Upper lobe of left lung (tissue), 6 donors: ENCODE measurements around the gene AATF. TPM values are rescaled to one million over a fixed set of nuclear protein-coding genes. Genes with fewer than 3 reads are reported as not detected.
A peak's percentile ranks its signal among the peaks of the same experiment; 100 is the strongest.

Experiments used
- ATAC-seq, 2 donors: fragments of 200-7000 bp; cut with Tn5 transposase; one replicate each; pipeline ENCODE4 v1.9.1; 2022; ENCODE audit warnings: mild to moderate bottlenecking in 2 of 2, moderate library complexity in 2 of 2; ENCODE audit not compliant: low FRiP score in 2 of 2
- DNase-seq, 2 donors: peaks; one replicate each; pipeline ENCODE4 v3.0.0-alpha.2; 2019 to 2020
- H3K27ac ChIP-seq, 4 donors: fragments of 200-600 bp; sonication (generic); one replicate each; pipeline ENCODE4 v1.5.1; 2016 to 2019
- H3K27me3 ChIP-seq, 4 donors: fragments of 200-600 bp; sonication (generic); one replicate each; pipeline ENCODE4 v1.5.1; 2017 to 2019
- H3K36me3 ChIP-seq, 4 donors: fragments of 200-600 bp; sonication (generic); one replicate each; pipeline ENCODE4 v1.5.1; 2016 to 2019
- H3K4me1 ChIP-seq, 4 donors: fragments of 200-600 bp; sonication (generic); one replicate each; pipeline ENCODE4 v1.5.1; 2018 to 2019
- H3K4me3 ChIP-seq, 4 donors: fragments of 200-600 bp; sonication (generic); one replicate each; pipeline ENCODE4 v1.5.1; 2017 to 2019; ENCODE audit warnings: mild to moderate bottlenecking in 2 of 4, moderate library complexity in 1 of 4
- H3K9me3 ChIP-seq, 4 donors: fragments of 200-600 bp; sonication (generic); one replicate each; pipeline ENCODE4 v1.5.1; 2018 to 2019
- EP300 ChIP-seq, 4 donors: sonication (generic); formaldehyde crosslinking; IDR thresholded peaks; one replicate each; pipeline ENCODE4 v1.5.1; 2017; ENCODE audit warnings: antibody characterized with exemption in 4 of 4, control low read depth in 2 of 4
- POLR2A ChIP-seq, 4 donors: fragments of 450-650 bp; IDR thresholded peaks; one replicate each; pipeline ENCODE4 v1.5.1; 2016 to 2017; ENCODE audit warnings: antibody characterized with exemption in 4 of 4, mild to moderate bottlenecking in 2 of 4
- POLR2AphosphoS5 ChIP-seq, 2 donors: sonication (generic); formaldehyde crosslinking; IDR thresholded peaks; one replicate each; pipeline ENCODE4 v1.5.1; 2017; ENCODE audit warnings: antibody characterized with exemption in 2 of 2
- WGBS, 2 donors: methylation state at CpG; one replicate each; pipeline ENCODE4 v1.1.5; 2017 to 2018; 5-methylcytosine and 5-hydroxymethylcytosine counted together
- total RNA-seq, 6 donors: library from RNA; depleted of rRNA in 4 of 6; stranded (reverse); fragments of >200 nt in 4 of 6; gene quantifications; one replicate each; pipeline versions ENCODE4 v1.1.0 to v1.2.1, GENCODE V29; 2016 to 2021
- TF ChIP-seq, protein P1 (sequence below), 6 experiments: fragments of 450-650 bp in 4 of 6; fragments of 200-600 bp in 2 of 6; sonication (generic) in 2 of 6; IDR thresholded peaks; one replicate each; pipeline ENCODE4 v1.5.1; 2016 to 2019; ENCODE audit warnings: antibody characterized with exemption in 6 of 6
- donor health status: DM: no; HTN: no; CAD: no; lungs with moderate emphysema.
- donor health status: DM: no; HTN: yes; CAD: no; lungs with severe emphysema.

AATF gene
- total RNA-seq, 6 donors from 2014 or later = 30.7 to 45.4 (median 37.3) TPM

DNA sequence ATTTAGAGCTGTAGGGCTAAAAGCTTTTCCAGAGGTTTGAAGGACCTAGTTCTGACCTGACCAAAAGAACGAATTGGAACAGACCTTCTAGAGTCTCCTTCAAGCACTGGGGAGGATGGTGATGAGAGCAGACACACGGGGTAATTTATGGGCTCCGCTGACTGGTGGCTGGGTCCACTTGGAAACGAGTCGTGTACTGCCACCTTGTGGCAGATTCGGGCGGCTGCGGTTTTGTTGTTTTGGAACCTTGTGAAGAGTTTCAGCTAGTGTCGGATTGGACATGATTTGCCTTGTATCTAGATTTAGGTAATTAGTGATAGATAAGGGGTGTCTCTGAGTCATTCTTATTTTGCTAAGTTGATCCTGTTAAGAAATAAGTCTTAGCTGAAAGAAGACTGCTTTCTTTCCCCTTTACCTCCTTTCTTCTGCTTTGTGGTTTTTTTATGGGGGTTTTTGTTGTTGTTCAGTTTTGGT is 98.9 kb downstream of the AATF start:
- DNase-seq (peak in 1 of 2 donors; percentile 69), ATAC-seq (peak in 1 of 2 donors; percentile 84)
- Histone ChIP-seq H3K27me3 (no peaks in the 10 kb centered on the region), H3K36me3 (peaks cover 0 to 40% (median 14%) of the 10 kb centered on the region in 4 donors), H3K27ac (no peak overlapping the region), H3K4me1 (no peaks in the 10 kb centered on the region), H3K9me3 (no peaks in the 10 kb centered on the region), H3K4me3 (no peak overlapping the region)
- 8% methylated on average over 9 of the region's 9 CpGs for WGBS, 2 donors
- no peak for TF ChIP-seq POLR2AphosphoS5 (IDR thresholded peaks at IDR 0.05)
- TF ChIP-seq, protein P1, sequence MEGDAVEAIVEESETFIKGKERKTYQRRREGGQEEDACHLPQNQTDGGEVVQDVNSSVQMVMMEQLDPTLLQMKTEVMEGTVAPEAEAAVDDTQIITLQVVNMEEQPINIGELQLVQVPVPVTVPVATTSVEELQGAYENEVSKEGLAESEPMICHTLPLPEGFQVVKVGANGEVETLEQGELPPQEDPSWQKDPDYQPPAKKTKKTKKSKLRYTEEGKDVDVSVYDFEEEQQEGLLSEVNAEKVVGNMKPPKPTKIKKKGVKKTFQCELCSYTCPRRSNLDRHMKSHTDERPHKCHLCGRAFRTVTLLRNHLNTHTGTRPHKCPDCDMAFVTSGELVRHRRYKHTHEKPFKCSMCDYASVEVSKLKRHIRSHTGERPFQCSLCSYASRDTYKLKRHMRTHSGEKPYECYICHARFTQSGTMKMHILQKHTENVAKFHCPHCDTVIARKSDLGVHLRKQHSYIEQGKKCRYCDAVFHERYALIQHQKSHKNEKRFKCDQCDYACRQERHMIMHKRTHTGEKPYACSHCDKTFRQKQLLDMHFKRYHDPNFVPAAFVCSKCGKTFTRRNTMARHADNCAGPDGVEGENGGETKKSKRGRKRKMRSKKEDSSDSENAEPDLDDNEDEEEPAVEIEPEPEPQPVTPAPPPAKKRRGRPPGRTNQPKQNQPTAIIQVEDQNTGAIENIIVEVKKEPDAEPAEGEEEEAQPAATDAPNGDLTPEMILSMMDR (IDR thresholded peaks at IDR 0.05) = peak; percentile 55 to 81 (median 73)
- TF ChIP-seq EP300 (IDR thresholded peaks at IDR 0.05) = no peak
- TF ChIP-seq POLR2A (IDR thresholded peaks at IDR 0.05) = no peak

DNA sequence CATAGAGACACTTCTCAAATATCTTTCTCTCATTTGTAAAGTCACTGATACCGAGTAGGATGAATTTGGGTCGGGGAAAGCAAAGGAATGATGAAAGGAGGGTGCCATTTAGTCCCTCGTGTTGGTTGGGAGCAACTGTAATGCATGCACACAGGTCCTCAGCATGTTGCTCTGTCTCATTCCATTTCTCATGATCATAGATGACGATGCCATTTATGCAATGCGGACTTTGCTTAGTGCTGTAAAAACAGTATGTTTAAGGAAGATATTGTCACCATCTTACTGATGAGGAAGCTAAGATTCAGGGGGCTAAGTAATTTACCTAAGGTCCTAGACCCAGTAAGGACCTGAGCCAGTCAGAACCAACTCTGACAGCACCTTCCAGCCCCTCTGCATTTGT is 100.1 kb downstream of the AATF start:
- Histone ChIP-seq H3K4me3 (no peak overlapping the region), H3K9me3 (no peaks in the 10 kb centered on the region), H3K27ac (no peak overlapping the region), H3K27me3 (no peaks in the 10 kb centered on the region), H3K4me1 (no peaks in the 10 kb centered on the region), H3K36me3 (peaks cover 0 to 36% (median 14%) of the 10 kb centered on the region in 4 donors)
- TF ChIP-seq, protein P1 (IDR thresholded peaks at IDR 0.05) = no peak
- TF ChIP-seq POLR2A (IDR thresholded peaks at IDR 0.05) (no peak), EP300 (IDR thresholded peaks at IDR 0.05) (no peak), POLR2AphosphoS5 (IDR thresholded peaks at IDR 0.05) (no peak)
- no peak for ATAC-seq
- 92 to 93% methylated on average over 5 of the region's 5 CpGs for WGBS, 2 donors
- DNase-seq = no peak

DNA sequence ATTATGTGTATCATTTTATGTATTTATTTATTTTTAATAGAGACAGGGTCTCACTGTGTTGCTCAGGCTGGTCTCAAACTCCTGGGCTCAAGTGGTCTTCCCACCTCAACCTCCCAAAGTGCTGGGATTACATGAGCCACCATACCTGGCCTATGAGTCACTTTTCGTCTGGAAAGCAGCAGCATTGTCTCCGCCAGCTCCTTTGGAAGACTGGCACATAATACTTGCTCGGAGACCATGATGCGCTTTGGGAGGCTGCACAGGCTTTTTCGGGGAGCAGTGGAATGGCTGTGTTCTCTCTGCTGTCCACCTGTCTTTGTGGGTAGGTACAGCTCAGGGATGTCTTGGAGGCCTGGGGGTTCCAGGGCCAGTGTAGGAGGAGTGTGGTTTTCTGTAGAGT is 102.2 kb downstream of the AATF start:
- peaks cover 0 to 33% (median 15%) of the 10 kb centered on the region in 4 donors for H3K36me3 ChIP-seq
- H3K4me1 ChIP-seq = no peaks in the 10 kb centered on the region
- no peaks in the 10 kb centered on the region for H3K27me3 ChIP-seq
- no peak overlapping the region for H3K4me3 ChIP-seq
- DNase-seq = no peak
- no peak for ATAC-seq
- TF ChIP-seq POLR2A (IDR thresholded peaks at IDR 0.05) (no peak), EP300 (IDR thresholded peaks at IDR 0.05) (no peak), POLR2AphosphoS5 (IDR thresholded peaks at IDR 0.05) (no peak)
- TF ChIP-seq, protein P1 (IDR thresholded peaks at IDR 0.05) = no peak
- 98 to 100% methylated on average over 5 of the region's 5 CpGs for WGBS, 2 donors
- no peaks in the 10 kb centered on the region for H3K9me3 ChIP-seq
- H3K27ac ChIP-seq = no peak overlapping the region

DNA sequence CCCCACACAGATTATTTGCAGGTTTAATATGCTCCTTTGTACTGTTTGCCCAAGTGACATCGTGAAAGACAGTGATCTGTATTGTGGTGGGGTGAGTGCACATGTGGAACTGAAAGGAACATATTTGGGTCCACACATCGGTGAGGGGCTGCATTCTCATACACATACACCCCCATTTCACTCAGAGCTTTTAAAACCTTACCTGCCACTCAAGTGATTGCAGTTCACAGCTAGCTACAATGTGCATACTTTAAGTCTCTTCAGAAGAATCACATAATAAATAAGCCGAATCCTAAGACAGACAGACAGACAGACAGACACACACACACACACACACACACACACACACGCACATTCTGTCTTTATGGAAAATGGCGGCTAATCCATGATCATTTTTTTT is 102.6 kb downstream of the AATF start:
- H3K9me3 ChIP-seq = no peaks in the 10 kb centered on the region
- no peaks in the 10 kb centered on the region for H3K27me3 ChIP-seq
- H3K27ac ChIP-seq = no peak overlapping the region
- H3K36me3 ChIP-seq = peaks cover 0 to 35% (median 16%) of the 10 kb centered on the region in 4 donors
- H3K4me3 ChIP-seq = no peak overlapping the region
- TF ChIP-seq EP300 (IDR thresholded peaks at IDR 0.05) = no peak
- TF ChIP-seq POLR2AphosphoS5 (IDR thresholded peaks at IDR 0.05) = no peak
- TF ChIP-seq, protein P1 (IDR thresholded peaks at IDR 0.05) = no peak
- no peak for TF ChIP-seq POLR2A (IDR thresholded peaks at IDR 0.05)
- 94 to 99% methylated on average over 5 of the region's 5 CpGs for WGBS, 2 donors
- DNase-seq (no peak), ATAC-seq (no peak)
- H3K4me1 ChIP-seq = no peaks in the 10 kb centered on the region

DNA sequence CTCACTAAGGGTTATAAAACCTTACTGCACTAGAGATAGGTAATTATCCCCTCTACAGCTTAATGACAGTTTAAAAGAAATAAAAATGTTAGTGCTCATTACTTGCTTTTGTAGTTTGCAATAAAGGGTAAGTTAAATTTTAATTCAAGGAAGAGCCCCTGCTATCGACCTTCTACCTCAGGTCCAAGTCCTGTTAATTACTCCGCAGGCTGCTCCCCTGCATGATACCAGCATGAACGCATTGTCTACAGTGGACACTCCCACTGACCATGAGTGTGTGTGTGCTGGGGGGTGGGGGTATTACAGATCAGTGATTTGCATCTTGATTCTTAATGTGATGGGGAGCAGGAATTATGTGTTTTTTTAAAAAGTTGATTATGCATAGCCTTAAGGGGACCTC is 103.1 kb downstream of the AATF start:
- DNase-seq (no peak), ATAC-seq (no peak)
- Histone ChIP-seq H3K4me1 (no peaks in the 10 kb centered on the region), H3K9me3 (no peaks in the 10 kb centered on the region), H3K27ac (no peak overlapping the region), H3K4me3 (no peak overlapping the region), H3K36me3 (peaks cover 0 to 39% (median 21%) of the 10 kb centered on the region in 4 donors), H3K27me3 (no peaks in the 10 kb centered on the region)
- no peak for TF ChIP-seq POLR2A (IDR thresholded peaks at IDR 0.05)
- TF ChIP-seq, protein P1 (IDR thresholded peaks at IDR 0.05) = no peak
- TF ChIP-seq EP300 (IDR thresholded peaks at IDR 0.05) = no peak
- TF ChIP-seq POLR2AphosphoS5 (IDR thresholded peaks at IDR 0.05) = no peak
- 92 to 97% methylated on average over 3 of the region's 3 CpGs for WGBS, 2 donors
